Coronary artery (tissue), 2 donors: ENCODE results near the gene ANKRD40.

Source experiments
- DNase-seq: peaks from one replicate; pipeline ENCODE4 v3.0.0-alpha.2; 2017; ENCODE audit warnings: low spot score
- H3K27ac ChIP-seq, 2 donors: fragments of 200-600 bp; sonication (generic); one replicate each; pipeline ENCODE4 v1.5.1; 2016 to 2019
- H3K4me3 ChIP-seq: fragments of 200-600 bp; sonication (generic); 2 replicates; pipeline ENCODE4 v1.5.1; 2016; ENCODE audit warnings: mild to moderate bottlenecking, moderate library complexity
- CTCF ChIP-seq: fragments of 200-600 bp; sonication (generic); IDR thresholded peaks from one replicate; pipeline ENCODE4 v1.5.1; 2019; ENCODE audit warnings: antibody characterized with exemption

ANKRD40 gene

GRCh38 chr17:50680126-50680525, 27.6 kb downstream of the ANKRD40 start:
- TF ChIP-seq CTCF = no peak
- Histone ChIP-seq H3K27ac (no peak overlapping the region), H3K4me3 (no peak overlapping the region)
- no peak for DNase-seq

DNA sequence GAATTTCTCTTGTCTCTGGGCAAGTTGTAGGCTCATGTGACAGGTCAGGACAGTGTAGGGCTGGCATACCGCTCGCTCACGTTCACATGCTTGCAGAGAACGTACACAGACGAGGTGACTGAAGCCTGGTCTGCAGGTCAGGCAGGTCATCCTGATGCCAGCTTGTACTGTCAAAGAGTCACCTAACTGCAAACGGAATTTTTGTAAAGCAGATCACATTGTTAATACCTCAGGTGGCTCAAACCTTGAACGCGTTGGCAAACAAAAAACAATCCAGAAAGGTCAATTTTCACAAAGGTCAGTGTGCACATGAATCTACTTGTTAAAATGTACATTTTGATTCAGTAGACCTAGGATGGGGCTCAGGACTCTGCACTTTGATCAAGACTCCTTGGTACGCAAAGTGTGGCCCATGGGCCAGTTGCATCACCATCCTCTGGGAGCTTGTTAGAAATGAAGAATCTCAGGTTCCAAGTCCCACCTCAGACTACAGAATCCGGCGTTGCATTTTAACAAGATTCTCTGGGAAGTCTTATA, 28.6 kb downstream of the ANKRD40 start:
- TF ChIP-seq CTCF = no peak
- Histone ChIP-seq H3K27ac (no peak overlapping the region), H3K4me3 (no peak overlapping the region)
- no peak for DNase-seq

DNA sequence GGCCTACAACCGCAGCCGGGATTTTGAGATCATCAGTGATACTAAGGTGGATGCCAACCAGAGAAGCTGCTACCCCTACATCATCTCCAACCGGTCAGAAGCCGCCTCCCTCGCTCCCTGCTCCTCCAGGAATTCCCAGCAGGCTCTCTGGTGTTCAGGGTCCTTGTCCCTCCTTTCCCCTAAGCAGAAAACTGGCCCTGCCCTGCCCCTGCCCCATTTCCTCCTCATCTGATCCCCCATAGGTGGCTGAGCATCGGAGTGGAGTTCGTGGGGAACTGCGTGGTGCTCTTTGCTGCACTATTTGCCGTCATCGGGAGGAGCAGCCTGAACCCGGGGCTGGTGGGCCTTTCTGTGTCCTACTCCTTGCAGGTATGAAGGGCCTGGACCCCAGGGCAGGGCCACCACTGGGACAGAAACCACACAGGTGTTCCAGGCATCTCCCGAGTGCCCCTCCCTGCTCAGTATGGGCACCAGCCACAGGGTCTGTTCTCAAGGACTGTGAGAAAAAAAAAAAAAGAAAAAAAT, 29.8 kb downstream of the ANKRD40 start:
- H3K4me3 ChIP-seq = no peak overlapping the region
- TF ChIP-seq CTCF = no peak
- no peak overlapping the region for H3K27ac ChIP-seq
- DNase-seq = no peak

DNA sequence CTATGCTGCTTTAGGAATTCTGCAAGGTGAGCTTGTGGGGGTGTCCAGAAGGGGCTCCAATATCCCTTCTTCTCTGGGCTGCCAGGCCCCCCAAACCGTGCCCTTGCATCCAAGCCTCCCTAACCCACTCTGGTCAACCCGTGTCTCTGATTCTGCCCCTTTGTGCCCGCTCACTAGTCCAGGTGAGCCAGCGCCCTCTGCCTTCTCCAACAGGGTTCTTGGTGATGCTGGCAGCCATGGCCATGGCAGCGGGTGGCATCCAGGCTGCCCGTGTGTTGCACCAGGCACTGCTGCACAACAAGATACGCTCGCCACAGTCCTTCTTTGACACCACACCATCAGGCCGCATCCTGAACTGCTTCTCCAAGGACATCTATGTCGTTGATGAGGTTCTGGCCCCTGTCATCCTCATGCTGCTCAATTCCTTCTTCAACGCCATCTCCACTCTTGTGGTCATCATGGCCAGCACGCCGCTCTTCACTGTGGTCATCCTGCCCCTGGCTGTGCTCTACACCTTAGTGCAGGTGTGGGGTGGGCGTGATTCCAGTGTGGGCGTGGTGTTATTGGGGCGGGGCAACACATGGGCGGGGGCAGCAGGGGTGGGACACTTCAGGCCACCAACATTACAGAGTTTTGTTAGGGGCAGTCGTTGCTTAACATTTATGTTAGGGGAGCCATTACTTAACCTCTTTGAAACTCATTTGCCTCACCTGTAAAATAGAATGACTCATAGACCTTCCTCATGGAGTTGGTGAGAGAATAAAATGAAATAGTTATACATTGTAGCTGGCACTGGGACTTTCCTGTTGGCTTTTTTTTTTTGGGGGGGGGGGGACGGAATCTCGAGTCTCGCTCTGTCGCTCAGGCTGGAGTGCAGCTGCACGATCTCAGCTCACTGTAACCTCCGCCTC, 31.4 kb downstream of the ANKRD40 start:
- no peak for TF ChIP-seq CTCF
- Histone ChIP-seq H3K4me3 (no peak overlapping the region), H3K27ac (no peak overlapping the region)
- DNase-seq = peak; percentile 2

GRCh38 chr17:50675627-50676026, 32.1 kb downstream of the ANKRD40 start:
- no peak for DNase-seq

GRCh38 chr17:50675190-50675589, 32.5 kb downstream of the ANKRD40 start:
- Histone ChIP-seq H3K27ac (no peak overlapping the region), H3K4me3 (no peak overlapping the region)
- TF ChIP-seq CTCF = no peak
- no peak for DNase-seq

More at GRCh38 chr17:50675627-50676026, 32.1 kb downstream of the ANKRD40 start:
- H3K4me3 ChIP-seq = no peak overlapping the region
- TF ChIP-seq CTCF = no peak
- no peak overlapping the region for H3K27ac ChIP-seq
